CD8-positive, alpha-beta memory T cell (primary cell): Measurements from ENCODE around the gene HOXA5. TPM values are rescaled to one million over a fixed set of nuclear protein-coding genes. Genes with fewer than 3 reads are reported as not detected.

Experiments used
- CTCF ChIA-PET: fragments of 350-600 bp; sonication (Branson Sonifier 250); formaldehyde crosslinking; loops from one replicate; lab custom pipeline; 2021; ENCODE audit warnings: antibody characterized with exemption; lab: Charles Lee
- POLR2A ChIA-PET: fragments of 350-600 bp; sonication (Branson Sonifier 250); formaldehyde crosslinking; loops from one replicate; lab custom pipeline; 2021; ENCODE audit warnings: antibody characterized with exemption; lab: Charles Lee
- DNase-seq, 5 donors: peaks; one replicate each; pipeline versions ENCODE4 v3.0.0 to v3.0.0-alpha.2; 2020 to 2022; ENCODE audit warnings: mixed read lengths in 1 of 5
- H3K27ac ChIP-seq: one replicate; pipeline ENCODE4 v1.7.0; 2013; ENCODE audit warnings: low read depth, mild to moderate bottlenecking, low read length, moderate library complexity
- H3K27me3 ChIP-seq: 2 replicates; pipeline ENCODE4 v1.7.0; 2013; ENCODE audit warnings: low read length, mild to moderate bottlenecking; ENCODE audit not compliant: insufficient read depth, poor library complexity, severe bottlenecking
- H3K36me3 ChIP-seq: 2 replicates; pipeline ENCODE4 v1.7.0; 2013; ENCODE audit warnings: mild to moderate bottlenecking, low read length, moderate library complexity; ENCODE audit not compliant: insufficient read depth
- H3K4me1 ChIP-seq: 2 replicates; pipeline ENCODE4 v1.7.0; 2013; ENCODE audit warnings: mild to moderate bottlenecking, low read length, moderate library complexity; ENCODE audit not compliant: insufficient read depth
- H3K4me3 ChIP-seq: 2 replicates; pipeline ENCODE4 v1.7.0; 2013; ENCODE audit warnings: mild to moderate bottlenecking, low read length
- H3K9me3 ChIP-seq: 2 replicates; pipeline ENCODE4 v1.7.0; 2013; ENCODE audit warnings: mild to moderate bottlenecking, low read length
- H3K27ac Mint-ChIP-seq, 8 donors: one replicate each; pipeline ENCODE4 v1.8.0; 2020 to 2021; ENCODE audit warnings: mixed read lengths in 8 of 8, mild to moderate bottlenecking in 6 of 8, inconsistent platforms in 3 of 8, moderate library complexity in 3 of 8
- H3K27me3 Mint-ChIP-seq, 2 donors: one replicate each; pipeline ENCODE4 v1.8.0; 2020 to 2021; ENCODE audit warnings: mixed read lengths in 2 of 2, mild to moderate bottlenecking in 1 of 2, moderate library complexity in 1 of 2
- H3K36me3 Mint-ChIP-seq, 3 donors: one replicate each; pipeline ENCODE4 v1.8.0; 2020 to 2021; ENCODE audit warnings: mixed read lengths in 3 of 3, inconsistent platforms in 1 of 3, mild to moderate bottlenecking in 1 of 3
- H3K4me1 Mint-ChIP-seq, 3 donors: one replicate each; pipeline ENCODE4 v1.8.0; 2020 to 2021; ENCODE audit warnings: mixed read lengths in 3 of 3, inconsistent platforms in 1 of 3, mild to moderate bottlenecking in 1 of 3
- H3K4me3 Mint-ChIP-seq, 7 donors: one replicate each; pipeline ENCODE4 v1.8.0; 2020 to 2021; ENCODE audit warnings: mixed read lengths in 7 of 7, mild to moderate bottlenecking in 6 of 7, moderate library complexity in 4 of 7, inconsistent platforms in 2 of 7
- H3K9me3 Mint-ChIP-seq, 5 donors: one replicate each; pipeline ENCODE4 v1.8.0; 2020 to 2022; ENCODE audit warnings: mixed read lengths in 5 of 5, mild to moderate bottlenecking in 3 of 5, moderate library complexity in 2 of 5, inconsistent platforms in 1 of 5
- polyA plus RNA-seq: library from polyadenylated mRNA; unstranded; fragments of 300-500 nt; fragmentation: Illumina TruSeq; gene quantifications from one replicate; pipeline ENCODE4 v1.2.3, GENCODE V29; 2021
- total RNA-seq, 2 experiments: library from RNA; stranded (reverse); gene quantifications; one replicate each; pipeline ENCODE4 v1.2.3, GENCODE V29; 2021

The HOXA5 gene
- total and polyA plus RNA-seq, 3 experiments from 2014 or later, result not detected

DNA sequence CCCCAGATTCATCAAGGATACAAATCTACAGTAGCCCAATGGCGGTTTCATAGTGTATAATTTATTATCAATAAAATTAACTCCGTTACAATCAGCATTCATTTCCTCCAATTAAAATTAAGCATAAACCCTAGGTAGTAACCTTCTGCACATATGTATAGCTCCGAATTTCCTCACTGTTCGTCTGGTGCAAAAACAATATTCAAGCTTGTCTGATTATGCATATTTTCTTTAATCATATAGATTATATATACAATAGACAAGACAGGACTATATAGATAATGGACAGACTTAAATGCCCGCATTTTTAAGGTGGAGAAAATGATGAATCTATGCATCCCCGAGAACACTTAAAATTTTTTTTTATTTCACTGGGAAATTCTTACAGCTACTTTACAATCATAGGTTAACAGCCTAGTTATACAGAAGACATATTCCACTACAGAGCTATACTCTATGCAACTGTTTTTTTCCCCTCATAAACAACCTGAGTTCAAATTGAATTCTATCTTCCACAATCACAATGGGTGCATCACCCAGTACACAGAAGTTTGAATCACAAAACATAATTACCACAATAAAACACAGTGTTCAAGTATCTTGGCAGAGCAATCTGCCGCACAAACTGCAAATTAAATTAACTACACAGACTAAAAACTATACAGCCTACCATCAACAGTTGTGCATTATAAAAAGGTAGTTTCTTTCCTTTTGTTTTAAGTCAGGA is 19.2 kb upstream of the HOXA5 start:
- Mint-ChIP-seq H3K4me3 (peak overlapping the region in 1 of 7 donors; percentile 31), H3K27ac (peak overlapping the region in 1 of 8 donors; percentile 41), H3K27me3 (peaks cover 85 to 86% of the 10 kb centered on the region in 2 donors), H3K4me1 (peaks cover 23 to 41% (median 30%) of the 10 kb centered on the region in 3 donors), H3K9me3 (peaks cover 0 to 7% (median 0%) of the 10 kb centered on the region in 5 donors), H3K36me3 (no peaks in the 10 kb centered on the region)
- H3K4me3 ChIP-seq, result no peak overlapping the region
- no peaks in the 10 kb centered on the region for H3K36me3 ChIP-seq
- H3K27me3 ChIP-seq, result peaks cover 88% of the 10 kb centered on the region
- H3K4me1 ChIP-seq, result peaks cover 32% of the 10 kb centered on the region
- no peaks in the 10 kb centered on the region for H3K9me3 ChIP-seq
- DNase-seq, result no peak
- no peak overlapping the region for H3K27ac ChIP-seq
- POLR2A ChIA-PET, result no interaction called here
- CTCF ChIA-PET, result interaction anchor here (1.0 to 5.6 kb wide), 12 partner anchors 9 to 798 kb away, joined by 3 to 71 read pairs (median 14); partner anchors contain the start of genes HOXA11 and HOXA3

DNA sequence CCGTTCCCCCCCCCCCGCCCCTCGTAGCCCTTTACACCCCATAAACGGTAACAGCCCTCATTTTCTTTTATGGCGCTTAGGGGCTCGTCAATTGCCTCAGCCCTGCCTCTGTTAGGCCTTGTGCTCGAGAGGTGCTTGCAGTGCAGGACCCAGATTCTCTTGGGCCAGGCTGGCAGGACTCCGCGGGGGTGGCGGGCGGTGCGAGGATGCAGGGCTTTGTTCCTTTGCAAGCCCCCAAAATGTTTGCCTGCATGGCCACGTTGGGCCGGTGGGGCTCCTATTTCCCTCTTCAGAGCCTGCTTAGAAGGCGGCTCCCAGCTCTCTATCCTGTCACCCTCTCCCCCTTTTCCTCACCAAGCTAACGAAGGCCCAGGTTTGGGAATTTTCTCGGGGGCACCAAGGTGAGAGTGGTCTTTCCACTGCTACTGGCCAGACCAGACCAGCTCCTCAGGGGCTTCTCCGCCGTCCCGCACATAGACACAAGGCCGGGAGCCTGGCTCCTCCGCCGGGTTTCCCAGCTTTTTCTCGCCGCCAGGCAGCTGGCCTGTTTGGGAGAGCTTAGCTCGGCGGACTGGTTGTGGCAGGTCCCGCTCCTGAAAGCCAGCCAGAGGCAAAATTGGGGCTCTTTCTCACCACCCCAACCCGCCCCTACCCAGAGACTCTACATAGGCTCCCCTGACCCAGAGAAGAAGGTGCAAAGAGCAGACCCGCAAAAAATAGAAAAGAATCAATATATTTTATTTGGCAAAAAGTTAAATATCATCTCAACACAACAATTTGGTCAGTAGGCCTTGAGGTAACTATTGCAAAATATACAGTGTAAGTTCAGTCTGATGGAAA is 18.5 kb upstream of the HOXA5 start:
- Mint-ChIP-seq H3K4me3 (peak overlapping the region in 1 of 7 donors; percentile 31), H3K4me1 (peaks cover 24 to 45% (median 30%) of the 10 kb centered on the region in 3 donors), H3K27ac (peak overlapping the region in 1 of 8 donors; percentile 41), H3K36me3 (no peaks in the 10 kb centered on the region), H3K9me3 (peaks cover 0 to 8% (median 0%) of the 10 kb centered on the region in 5 donors), H3K27me3 (peaks cover 85 to 86% of the 10 kb centered on the region in 2 donors)
- no peak overlapping the region for H3K27ac ChIP-seq
- CTCF ChIA-PET, result interaction anchor here (0.7 to 5.6 kb wide), 15 partner anchors 10 to 1305 kb away, joined by 3 to 71 read pairs (median 14); partner anchors contain the start of genes HOXA11 and HOXA3
- H3K9me3 ChIP-seq, result no peaks in the 10 kb centered on the region
- H3K27me3 ChIP-seq, result peaks cover 84% of the 10 kb centered on the region
- peak in 1 of 5 donors; percentile 43 for DNase-seq
- POLR2A ChIA-PET, result interaction anchor here (1.2 kb wide), 1 partner anchor 11 kb away, joined by 3 read pairs; no protein-coding TSS in a partner anchor
- no peak overlapping the region for H3K4me3 ChIP-seq
- H3K4me1 ChIP-seq, result peaks cover 32% of the 10 kb centered on the region
- H3K36me3 ChIP-seq, result no peaks in the 10 kb centered on the region

DNA sequence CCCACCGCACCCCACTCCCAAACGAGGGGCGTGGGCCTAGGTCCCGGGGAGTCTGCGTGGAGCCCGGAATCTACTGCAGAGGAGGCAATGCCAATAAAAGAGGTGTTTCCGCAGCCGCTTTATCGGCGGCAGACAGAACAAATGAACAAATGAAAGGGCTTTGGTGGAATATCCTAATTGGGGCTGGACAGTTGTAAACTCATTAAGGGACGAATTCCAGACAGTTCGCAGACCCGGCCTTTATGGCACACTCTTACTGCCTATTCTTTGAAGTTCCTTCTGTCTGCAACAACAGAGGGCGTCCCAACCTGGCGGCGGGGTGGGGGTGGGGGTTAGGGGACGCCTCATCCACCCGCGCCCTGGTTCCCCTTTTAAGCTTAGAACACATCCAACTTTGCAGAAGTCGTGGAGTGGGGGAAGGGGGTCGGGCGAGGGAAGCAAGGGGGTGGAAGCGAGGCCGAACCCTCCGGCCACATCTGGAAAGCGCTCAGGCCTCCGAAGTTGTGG is 17.8 kb upstream of the HOXA5 start:
- ChIA-PET POLR2A (interaction anchor here (1.2 kb wide), 1 partner anchor 11 kb away, joined by 3 read pairs; no protein-coding TSS in a partner anchor), CTCF (interaction anchor here (0.6 to 5.6 kb wide), 35 partner anchors 10 to 1305 kb away, joined by 3 to 71 read pairs (median 4); partner anchors contain the start of genes HOXA1 and HOXA3)
- H3K9me3 ChIP-seq, result no peaks in the 10 kb centered on the region
- Mint-ChIP-seq H3K27me3 (peaks cover 83 to 85% of the 10 kb centered on the region in 2 donors), H3K27ac (peak overlapping the region in 3 of 8 donors; percentile 43 to 75 (median 47)), H3K4me1 (peaks cover 26 to 44% (median 34%) of the 10 kb centered on the region in 3 donors), H3K4me3 (peak overlapping the region; percentile 70 to 91 (median 81)), H3K36me3 (no peaks in the 10 kb centered on the region), H3K9me3 (peaks cover 0 to 8% (median 0%) of the 10 kb centered on the region in 5 donors)
- peak overlapping the region; percentile 72 for H3K4me3 ChIP-seq
- H3K27ac ChIP-seq, result no peak overlapping the region
- H3K4me1 ChIP-seq, result peaks cover 29% of the 10 kb centered on the region
- no peak for DNase-seq
- peaks cover 81% of the 10 kb centered on the region for H3K27me3 ChIP-seq
- no peaks in the 10 kb centered on the region for H3K36me3 ChIP-seq

DNA sequence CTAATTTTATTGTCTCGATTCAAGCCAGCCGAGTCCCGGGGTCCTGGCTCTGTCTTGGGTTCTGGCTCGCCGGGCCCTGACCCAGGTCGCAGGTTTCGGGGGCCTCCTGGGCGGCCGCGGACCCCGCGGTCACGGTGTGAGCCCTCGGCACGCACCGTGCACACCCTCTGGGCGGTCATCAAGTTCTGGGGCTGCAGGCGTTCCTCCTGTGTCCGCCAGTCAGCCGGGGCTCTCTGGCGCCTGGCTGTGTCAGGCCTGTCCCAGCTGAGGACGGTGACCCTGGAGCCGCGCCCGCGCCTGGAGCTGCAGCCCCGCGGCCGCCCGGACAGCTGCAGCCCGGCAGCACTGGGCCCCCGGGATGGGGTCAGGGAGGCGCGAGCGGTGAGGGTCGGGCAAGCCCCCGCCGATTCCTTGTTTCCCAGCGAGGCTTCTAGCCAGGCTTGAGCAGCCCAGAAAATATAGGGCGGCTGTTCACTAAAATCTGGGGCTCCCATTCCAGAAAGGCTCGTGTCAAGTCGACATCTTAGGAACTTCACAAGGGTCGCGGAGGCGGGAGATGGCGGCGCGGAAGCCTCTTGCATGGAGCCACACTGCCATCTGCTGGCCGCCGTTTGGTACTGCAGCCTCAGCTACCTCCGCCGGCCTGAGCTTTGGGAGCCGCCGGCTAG is 17.2 kb upstream of the HOXA5 start:
- ChIA-PET POLR2A (interaction anchor here (1.2 kb wide), 1 partner anchor 10 kb away, joined by 3 read pairs; no protein-coding TSS in a partner anchor), CTCF (interaction anchor here (0.6 to 5.6 kb wide), 34 partner anchors 10 to 1304 kb away, joined by 3 to 71 read pairs (median 4); partner anchors contain the start of genes HOXA1 and HOXA3)
- Mint-ChIP-seq H3K27ac (peak overlapping the region in 3 of 8 donors; percentile 43 to 75 (median 47)), H3K36me3 (no peaks in the 10 kb centered on the region), H3K4me3 (peak overlapping the region; percentile 78 to 91 (median 82)), H3K4me1 (peaks cover 27 to 46% (median 36%) of the 10 kb centered on the region in 3 donors), H3K27me3 (peaks cover 84 to 87% of the 10 kb centered on the region in 2 donors), H3K9me3 (peaks cover 0 to 5% (median 0%) of the 10 kb centered on the region in 5 donors)
- Histone ChIP-seq H3K4me3 (peak overlapping the region; percentile 72), H3K4me1 (peaks cover 30% of the 10 kb centered on the region), H3K9me3 (no peaks in the 10 kb centered on the region), H3K36me3 (no peaks in the 10 kb centered on the region), H3K27ac (no peak overlapping the region), H3K27me3 (peaks cover 81% of the 10 kb centered on the region)
- peak; percentile 77 to 89 (median 79) for DNase-seq

DNA sequence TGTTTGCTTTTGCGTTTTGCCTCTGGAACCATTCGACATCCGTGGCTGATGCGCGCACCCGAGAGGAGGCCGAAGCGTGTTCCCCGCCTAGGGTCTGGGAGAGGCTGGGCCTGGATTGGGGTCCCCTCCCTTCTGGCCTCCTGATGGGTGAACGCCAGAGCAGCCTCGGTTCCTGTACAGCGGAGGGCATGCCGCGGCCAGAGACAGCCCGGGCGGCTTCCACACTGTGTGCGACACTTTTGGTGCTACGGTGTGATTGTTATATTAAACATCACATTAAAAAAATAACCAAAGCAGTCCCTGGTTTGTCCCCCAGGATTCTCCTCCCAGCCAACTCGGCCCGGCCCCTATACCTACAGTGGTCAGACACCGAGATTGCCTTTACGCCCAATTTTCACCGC is 16.7 kb upstream of the HOXA5 start:
- Histone ChIP-seq H3K9me3 (no peaks in the 10 kb centered on the region), H3K4me3 (peak overlapping the region; percentile 72)

DNA sequence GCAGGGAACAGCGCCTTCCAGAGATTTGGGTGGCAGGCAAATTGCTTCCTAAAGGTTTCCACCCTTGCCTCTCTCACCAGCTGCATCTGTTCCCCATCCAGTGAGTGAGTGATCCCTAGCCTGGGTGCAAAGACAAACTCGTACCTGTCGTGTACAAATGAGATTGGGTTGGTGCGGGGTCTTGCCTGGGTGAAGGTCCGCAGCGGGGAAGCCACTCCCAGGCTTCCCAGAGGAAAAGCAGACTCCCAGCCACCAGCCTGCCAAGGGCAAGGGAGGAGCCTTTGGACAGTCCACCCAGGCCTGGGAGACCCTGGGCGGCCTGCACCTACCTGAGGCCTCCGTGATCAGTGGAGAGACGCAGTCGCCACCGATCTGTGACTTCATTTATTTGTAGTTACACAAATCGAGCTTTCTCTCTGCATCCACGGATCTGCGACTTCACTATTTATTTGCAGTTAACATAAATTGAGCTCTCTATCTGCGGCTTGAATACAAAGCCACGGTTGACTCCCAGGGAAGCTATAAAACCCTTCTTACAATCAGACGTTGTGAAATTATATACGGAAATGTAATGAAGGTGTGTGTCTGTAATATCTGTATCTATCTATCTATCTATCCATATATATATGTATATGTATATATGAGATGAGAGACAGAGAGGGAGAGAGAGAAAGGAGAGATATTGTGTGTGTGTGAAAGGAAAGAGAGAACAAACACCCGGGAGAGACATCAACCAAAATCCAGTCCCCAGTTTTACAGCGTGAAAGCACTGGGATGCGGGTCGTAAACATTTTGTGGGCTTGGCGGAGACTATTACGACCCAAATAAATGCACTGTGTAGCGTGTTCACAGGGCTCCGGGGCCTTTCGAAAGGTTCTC is 16.0 kb upstream of the HOXA5 start:
- H3K27me3 ChIP-seq, result peaks cover 81% of the 10 kb centered on the region
- H3K9me3 ChIP-seq, result no peaks in the 10 kb centered on the region
- Mint-ChIP-seq H3K4me3 (peak overlapping the region; percentile 62 to 90 (median 78)), H3K9me3 (peaks cover 0 to 10% (median 0%) of the 10 kb centered on the region in 5 donors), H3K36me3 (peaks cover 0 to 2% (median 0%) of the 10 kb centered on the region in 3 donors), H3K4me1 (peaks cover 31 to 55% (median 44%) of the 10 kb centered on the region in 3 donors), H3K27me3 (peaks cover 85 to 90% of the 10 kb centered on the region in 2 donors), H3K27ac (peak overlapping the region in 2 of 8 donors; percentile 19 to 67)
- POLR2A ChIA-PET, result interaction anchor here (0.5 kb wide), 1 partner anchor 293 kb away, joined by 3 read pairs; no protein-coding TSS in a partner anchor
- H3K27ac ChIP-seq, result no peak overlapping the region
- DNase-seq, result no peak
- CTCF ChIA-PET, result interaction anchor here (1.2 to 2.8 kb wide), 9 partner anchors 9 to 1267 kb away, joined by 3 to 14 read pairs (median 5); no protein-coding TSS in a partner anchor
- peak overlapping the region; percentile 72 for H3K4me3 ChIP-seq
- H3K4me1 ChIP-seq, result peaks cover 28% of the 10 kb centered on the region
- no peaks in the 10 kb centered on the region for H3K36me3 ChIP-seq

More for the DNA sequence above, 16.7 kb upstream of the HOXA5 start:
- H3K9me3 Mint-ChIP-seq, result peaks cover 0 to 7% (median 0%) of the 10 kb centered on the region in 5 donors
- CTCF ChIA-PET, result interaction anchor here (1.2 to 5.6 kb wide), 24 partner anchors 8 to 1266 kb away, joined by 3 to 71 read pairs (median 10); partner anchors contain the start of gene HOXA3
- no peak overlapping the region for H3K27ac ChIP-seq
- peaks cover 30 to 48% (median 37%) of the 10 kb centered on the region in 3 donors for H3K4me1 Mint-ChIP-seq
- no peak for DNase-seq
- H3K27ac Mint-ChIP-seq, result peak overlapping the region in 1 of 8 donors; percentile 67
- no peaks in the 10 kb centered on the region for H3K36me3 Mint-ChIP-seq
- peak overlapping the region; percentile 62 to 90 (median 78) for H3K4me3 Mint-ChIP-seq
- POLR2A ChIA-PET, result interaction anchor here (0.5 kb wide), 1 partner anchor 293 kb away, joined by 3 read pairs; no protein-coding TSS in a partner anchor
- H3K27me3 ChIP-seq, result peaks cover 81% of the 10 kb centered on the region
- H3K4me1 ChIP-seq, result peaks cover 29% of the 10 kb centered on the region
- peaks cover 84 to 88% of the 10 kb centered on the region in 2 donors for H3K27me3 Mint-ChIP-seq
- no peaks in the 10 kb centered on the region for H3K36me3 ChIP-seq
